Measurements from ENCODE around the gene PRKAG2. TPM values are rescaled to one million over a fixed set of nuclear protein-coding genes. Genes with fewer than 3 reads are reported as not detected.

The PRKAG2 gene
- total and polyA plus RNA-seq, 2 experiments from 2014 or later = 9.1 to 14.9 TPM

GRCh38 chr7:151856098-151856497 is 20.8 kb downstream of the PRKAG2 start:
- no peak overlapping the region for H2AFZ ChIP-seq
- peaks cover 8% of the 10 kb centered on the region for H3K4me1 Mint-ChIP-seq
- no peaks in the 10 kb centered on the region for H3K36me3 Mint-ChIP-seq (ENCODE audit: low read depth)
- H3K36me3 ChIP-seq (ENCODE audit: insufficient read depth) = no peaks in the 10 kb centered on the region
- TF ChIP-seq CTCF (conservative IDR thresholded peaks at IDR 0.05; ENCODE audit: low read depth in 2 of 2) (peak in 1 of 2 experiments; percentile 39; a peak in 3 of 4 replicates), REST (IDR thresholded peaks at IDR 0.05; ENCODE audit: unreplicated experiment) (no peak)
- no peaks in the 10 kb centered on the region for H4K20me1 ChIP-seq (replicated peaks; ENCODE audit: insufficient read depth)
- H3F3A ChIP-seq (replicated peaks; ENCODE audit: low read depth) = no peaks in the 10 kb centered on the region
- no peak overlapping the region for H3K4me3 ChIP-seq
- H3K4me3 Mint-ChIP-seq = no peak overlapping the region
- peaks cover 11% of the 10 kb centered on the region for H3K27me3 Mint-ChIP-seq (ENCODE audit: insufficient read depth, low read depth, poor library complexity)
- ATAC-seq (peak; percentile 26), DNase-seq (ENCODE audit: low spot score) (peak; percentile 41)
- no peak overlapping the region for H3K27ac ChIP-seq (ENCODE audit: low read depth)
- no peaks in the 10 kb centered on the region for H3K27me3 ChIP-seq (ENCODE audit: insufficient read depth)
- H3K4me1 ChIP-seq (ENCODE audit: insufficient read depth) = no peaks in the 10 kb centered on the region
- H3K9me2 ChIP-seq (ENCODE audit: insufficient read depth) = no peaks in the 10 kb centered on the region
- H3K79me2 ChIP-seq (replicated peaks; ENCODE audit: insufficient read depth) = no peaks in the 10 kb centered on the region
- H3K27ac Mint-ChIP-seq = no peak overlapping the region
- no peaks in the 10 kb centered on the region; the same call in 2 of the 3 replicates for H3K9me3 Mint-ChIP-seq
- H3K4me2 ChIP-seq = no peak overlapping the region

- DNase-seq (ENCODE audit: low spot score) = no peak
- Histone ChIP-seq H3F3A (replicated peaks; ENCODE audit: low read depth) (no peaks in the 10 kb centered on the region), H3K79me2 (replicated peaks; ENCODE audit: insufficient read depth) (no peaks in the 10 kb centered on the region), H3K9me2 (ENCODE audit: insufficient read depth) (no peaks in the 10 kb centered on the region), H2AFZ (no peak overlapping the region), H3K4me2 (no peak overlapping the region), H3K4me1 (ENCODE audit: insufficient read depth) (no peaks in the 10 kb centered on the region), H3K27ac (ENCODE audit: low read depth) (no peak overlapping the region), H4K20me1 (replicated peaks; ENCODE audit: insufficient read depth) (no peaks in the 10 kb centered on the region), H3K4me3 (no peak overlapping the region), H3K27me3 (ENCODE audit: insufficient read depth) (no peaks in the 10 kb centered on the region), H3K36me3 (ENCODE audit: insufficient read depth) (no peaks in the 10 kb centered on the region)
- ATAC-seq = no peak
- H3K4me1 Mint-ChIP-seq = peaks cover 11% of the 10 kb centered on the region
- H3K27ac Mint-ChIP-seq = no peak overlapping the region
- peaks cover 11% of the 10 kb centered on the region for H3K27me3 Mint-ChIP-seq (ENCODE audit: insufficient read depth, low read depth, poor library complexity)
- no peaks in the 10 kb centered on the region for H3K36me3 Mint-ChIP-seq (ENCODE audit: low read depth)
- H3K4me3 Mint-ChIP-seq = no peak overlapping the region
- no peaks in the 10 kb centered on the region; the same call in 2 of the 3 replicates for H3K9me3 Mint-ChIP-seq
- TF ChIP-seq EZH2 (IDR thresholded peaks at IDR 0.05; ENCODE audit: low read depth, unreplicated experiment) (no peak), ETS1 (IDR thresholded peaks at IDR 0.05) (no peak), ZNF462 (CRISPR knock-in tag; IDR thresholded peaks at IDR 0.05) (no peak), STAT1 (IDR thresholded peaks at IDR 0.05; ENCODE audit: unreplicated experiment) (no peak), ZNF331 (CRISPR knock-in tag; IDR thresholded peaks at IDR 0.05; ENCODE audit: low read depth) (no peak), CREB1 (CRISPR knock-in tag; IDR thresholded peaks at IDR 0.05; ENCODE audit: low read depth) (no peak), JUNB (IDR thresholded peaks at IDR 0.05; ENCODE audit: unreplicated experiment) (no peak)
Measured at GRCh38 chr7:151854720-151855071, 22.2 kb downstream of the PRKAG2 start.
